HepG2 (cell line): ENCODE results near the gene ARVCF. TPM values are rescaled to one million over a fixed set of nuclear protein-coding genes. Genes with fewer than 3 reads are reported as not detected.

Experiments
- CEBPG ChIP-seq: IDR thresholded peaks from 2 replicates; pipeline ENCODE4 v1.6.1; 2016
- ELF3 ChIP-seq: IDR thresholded peaks from 2 replicates; pipeline ENCODE4 v1.6.1; 2016; ENCODE audit warnings: missing genetic modification reagents, missing compliant biosample characterization
- GATAD1 ChIP-seq: IDR thresholded peaks from 2 replicates; pipeline ENCODE4 v1.6.1; 2016; ENCODE audit warnings: missing genetic modification reagents, missing compliant biosample characterization
- HNF4G ChIP-seq, 2 experiments: sonication (generic) in 1 of 2; formaldehyde crosslinking in 1 of 2; IDR thresholded peaks; 2 replicates each; pipeline versions ENCODE4 v1.4.0 to v1.6.1; 2011 to 2020; ENCODE audit warnings: borderline replicate concordance in 2 of 2, low read depth in 2 of 2, mild to moderate bottlenecking in 2 of 2, low read length in 1 of 2, missing genetic modification reagents in 1 of 2, moderate library complexity in 1 of 2
- LCORL ChIP-seq, 2 experiments: fragments of 450-650 bp in 1 of 2; sonication (generic) in 1 of 2; formaldehyde crosslinking in 1 of 2; IDR thresholded peaks; 2 replicates each; pipeline versions ENCODE4 v1.5.0 to v1.6.1; 2017 to 2020; ENCODE audit warnings: antibody characterized with exemption in 1 of 2, missing genetic modification reagents in 1 of 2
- NR2C2 ChIP-seq: sonication (generic); formaldehyde crosslinking; IDR thresholded peaks from 2 replicates; pipeline ENCODE4 v1.4.0; 2020; ENCODE audit warnings: missing genetic modification reagents, mild to moderate bottlenecking, moderate library complexity, borderline replicate concordance
- PRPF4 ChIP-seq: fragments of 200-400 bp; formaldehyde crosslinking; IDR thresholded peaks from 2 replicates; pipeline ENCODE4 v1.6.1; 2016; ENCODE audit warnings: low read length, low read depth; ENCODE audit not compliant: poor library complexity, severe bottlenecking
- RBM22 ChIP-seq: fragments of 200-400 bp; formaldehyde crosslinking; optimal IDR thresholded peaks from 2 replicates; pipeline ENCODE3; 2017; ENCODE audit warnings: mild to moderate bottlenecking, low read length, moderate library complexity
- SALL1 ChIP-seq: sonication (generic); formaldehyde crosslinking; IDR thresholded peaks from 2 replicates; pipeline ENCODE4 v1.8.0; 2022; ENCODE audit warnings: mild to moderate bottlenecking, missing genetic modification reagents
- ZNF468 ChIP-seq: sonication (generic); formaldehyde crosslinking; IDR thresholded peaks from 2 replicates; pipeline ENCODE4 v1.8.0; 2022; ENCODE audit warnings: mild to moderate bottlenecking, moderate library complexity, missing genetic modification reagents
- ZSCAN20 ChIP-seq: sonication (generic); formaldehyde crosslinking; IDR thresholded peaks from 2 replicates; pipeline ENCODE4 v1.4.0; 2020; ENCODE audit warnings: missing genetic modification reagents, mild to moderate bottlenecking, borderline replicate concordance
- polyA plus RNA-seq, 8 experiments: library from polyadenylated mRNA; depleted of rRNA in 3 of 8; stranded (reverse) in 7 of 8; unstranded in 1 of 8; fragments of >200 nt; fragmentation: Illumina TruSeq in 4 of 8; extraction: Trizol in 4 of 8; gene quantifications; 2 replicates each; pipeline versions ENCODE4 v1.2.1 to v1.2.3, GENCODE V29; 2011 to 2016; ENCODE audit warnings: low read depth in 4 of 8, missing spikeins in 1 of 8, mixed read lengths in 1 of 8; ENCODE audit not compliant: insufficient read depth in 1 of 8
- total RNA-seq, 5 experiments: library from RNA; depleted of rRNA; stranded (reverse); fragments of >200 nt; fragmentation: Illumina TruSeq; extraction: Trizol; gene quantifications; 2 replicates each; pipeline ENCODE4 v1.2.3, GENCODE V29; 2016; ENCODE audit warnings: low read depth in 1 of 5
- TF ChIP-seq, protein P1 (sequence below): sonication (generic); formaldehyde crosslinking; IDR thresholded peaks from 2 replicates; pipeline ENCODE4 v1.8.0; 2022; ENCODE audit warnings: missing genetic modification reagents, low read depth, mild to moderate bottlenecking, borderline replicate concordance
- TF ChIP-seq, protein P2 (sequence below): sonication (generic); formaldehyde crosslinking; IDR thresholded peaks from 2 replicates; pipeline ENCODE4 v1.4.0; 2020; ENCODE audit warnings: missing genetic modification reagents, borderline replicate concordance
- TF ChIP-seq, protein P3 (sequence below): sonication (generic); formaldehyde crosslinking; IDR thresholded peaks from 2 replicates; pipeline ENCODE4 v1.5.1; 2020; ENCODE audit warnings: mild to moderate bottlenecking, missing genetic modification reagents, moderate library complexity

Gene ARVCF
- total and polyA plus RNA-seq, 2 of the 13 experiments (the other 11 are each of a cell fraction or from before 2014, with no cell fraction given), result 16.4 to 17.7 TPM

DNA sequence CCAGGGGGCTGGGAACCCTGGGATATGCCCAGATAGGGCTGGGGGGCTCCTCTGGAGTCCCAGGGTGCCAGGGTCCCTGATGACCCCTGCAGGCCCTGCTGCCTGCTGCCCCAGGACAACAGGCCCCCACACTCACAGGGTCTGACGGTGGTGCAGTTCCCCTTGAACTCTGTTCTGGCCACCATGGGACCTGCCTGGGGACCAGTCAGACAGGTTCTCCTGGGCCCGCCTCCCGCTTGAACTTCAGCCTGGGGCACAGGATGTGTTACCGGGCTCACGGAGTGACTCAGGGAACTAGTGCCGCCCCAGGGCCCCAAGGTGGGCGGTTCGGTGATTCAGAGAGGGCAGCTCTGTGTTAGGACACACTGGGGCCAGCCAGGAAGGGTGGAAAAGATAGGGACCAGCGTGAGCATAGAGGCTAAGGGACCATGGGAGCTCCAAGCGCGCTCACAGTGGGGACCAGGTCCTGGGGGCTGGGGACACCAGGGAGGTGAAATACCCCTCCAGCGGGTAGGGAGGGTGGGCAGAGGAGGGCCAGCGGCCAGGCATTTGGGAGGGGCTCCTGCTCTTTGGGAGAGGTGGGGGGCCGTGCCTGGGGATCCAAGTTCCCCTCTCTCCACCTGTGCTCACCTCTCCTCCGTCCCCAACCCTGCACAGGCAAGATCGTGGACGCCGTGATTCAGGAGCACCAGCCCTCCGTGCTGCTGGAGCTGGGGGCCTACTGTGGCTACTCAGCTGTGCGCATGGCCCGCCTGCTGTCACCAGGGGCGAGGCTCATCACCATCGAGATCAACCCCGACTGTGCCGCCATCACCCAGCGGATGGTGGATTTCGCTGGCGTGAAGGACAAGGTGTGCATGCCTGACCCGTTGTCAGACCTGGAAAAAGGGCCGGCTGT lies 53.5 kb downstream of the ARVCF start (continued):
- peak; percentile 66; the same call in 1 of the 2 replicates for TF ChIP-seq SALL1 (CRISPR knock-in tag)
- TF ChIP-seq, protein P1, sequence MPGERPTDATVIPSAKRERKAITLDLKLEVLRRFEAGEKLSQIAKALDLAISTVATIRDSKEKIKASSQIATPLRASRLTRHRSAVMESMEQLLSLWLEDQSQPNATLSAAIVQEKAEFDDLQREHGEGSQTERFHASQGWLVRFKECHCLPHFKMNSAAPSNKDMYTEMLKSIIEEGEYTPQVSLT, result no peak
- no peak for TF ChIP-seq LCORL (IDR thresholded peaks at IDR 0.05)
- peak; percentile 91 for TF ChIP-seq LCORL (CRISPR knock-in tag; IDR thresholded peaks at IDR 0.05)
- TF ChIP-seq ZNF468 (CRISPR knock-in tag), result 0 out of 2 replicates have a peak, but pooled peaks have one; percentile 47
- TF ChIP-seq GATAD1 (CRISPR knock-in tag), result 0 out of 2 replicates have a peak, but pooled peaks have one; percentile 42
- no peak for TF ChIP-seq RBM22
- TF ChIP-seq, protein P2, sequence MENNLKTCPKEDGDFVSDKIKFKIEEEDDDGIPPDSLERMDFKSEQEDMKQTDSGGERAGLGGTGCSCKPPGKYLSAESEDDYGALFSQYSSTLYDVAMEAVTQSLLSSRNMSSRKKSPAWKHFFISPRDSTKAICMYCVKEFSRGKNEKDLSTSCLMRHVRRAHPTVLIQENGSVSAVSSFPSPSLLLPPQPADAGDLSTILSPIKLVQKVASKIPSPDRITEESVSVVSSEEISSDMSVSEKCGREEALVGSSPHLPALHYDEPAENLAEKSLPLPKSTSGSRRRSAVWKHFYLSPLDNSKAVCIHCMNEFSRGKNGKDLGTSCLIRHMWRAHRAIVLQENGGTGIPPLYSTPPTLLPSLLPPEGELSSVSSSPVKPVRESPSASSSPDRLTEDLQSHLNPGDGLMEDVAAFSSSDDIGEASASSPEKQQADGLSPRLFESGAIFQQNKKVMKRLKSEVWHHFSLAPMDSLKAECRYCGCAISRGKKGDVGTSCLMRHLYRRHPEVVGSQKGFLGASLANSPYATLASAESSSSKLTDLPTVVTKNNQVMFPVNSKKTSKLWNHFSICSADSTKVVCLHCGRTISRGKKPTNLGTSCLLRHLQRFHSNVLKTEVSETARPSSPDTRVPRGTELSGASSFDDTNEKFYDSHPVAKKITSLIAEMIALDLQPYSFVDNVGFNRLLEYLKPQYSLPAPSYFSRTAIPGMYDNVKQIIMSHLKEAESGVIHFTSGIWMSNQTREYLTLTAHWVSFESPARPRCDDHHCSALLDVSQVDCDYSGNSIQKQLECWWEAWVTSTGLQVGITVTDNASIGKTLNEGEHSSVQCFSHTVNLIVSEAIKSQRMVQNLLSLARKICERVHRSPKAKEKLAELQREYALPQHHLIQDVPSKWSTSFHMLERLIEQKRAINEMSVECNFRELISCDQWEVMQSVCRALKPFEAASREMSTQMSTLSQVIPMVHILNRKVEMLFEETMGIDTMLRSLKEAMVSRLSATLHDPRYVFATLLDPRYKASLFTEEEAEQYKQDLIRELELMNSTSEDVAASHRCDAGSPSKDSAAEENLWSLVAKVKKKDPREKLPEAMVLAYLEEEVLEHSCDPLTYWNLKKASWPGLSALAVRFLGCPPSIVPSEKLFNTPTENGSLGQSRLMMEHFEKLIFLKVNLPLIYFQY (CRISPR knock-in tag), result peak; percentile 91
- TF ChIP-seq CEBPG, result peak; percentile 14; the same call in 1 of the 2 replicates
- peak; percentile 72 for TF ChIP-seq ELF3
- TF ChIP-seq HNF4G (IDR thresholded peaks at IDR 0.05; ENCODE audit: borderline replicate concordance, low read depth, low read length), result peak; percentile 76
- TF ChIP-seq HNF4G (CRISPR knock-in tag; IDR thresholded peaks at IDR 0.05; ENCODE audit: borderline replicate concordance, low read depth), result peak; percentile 69; the same call in 1 of the 2 replicates
- no peak for TF ChIP-seq ZSCAN20 (CRISPR knock-in tag)
- TF ChIP-seq, protein P3, sequence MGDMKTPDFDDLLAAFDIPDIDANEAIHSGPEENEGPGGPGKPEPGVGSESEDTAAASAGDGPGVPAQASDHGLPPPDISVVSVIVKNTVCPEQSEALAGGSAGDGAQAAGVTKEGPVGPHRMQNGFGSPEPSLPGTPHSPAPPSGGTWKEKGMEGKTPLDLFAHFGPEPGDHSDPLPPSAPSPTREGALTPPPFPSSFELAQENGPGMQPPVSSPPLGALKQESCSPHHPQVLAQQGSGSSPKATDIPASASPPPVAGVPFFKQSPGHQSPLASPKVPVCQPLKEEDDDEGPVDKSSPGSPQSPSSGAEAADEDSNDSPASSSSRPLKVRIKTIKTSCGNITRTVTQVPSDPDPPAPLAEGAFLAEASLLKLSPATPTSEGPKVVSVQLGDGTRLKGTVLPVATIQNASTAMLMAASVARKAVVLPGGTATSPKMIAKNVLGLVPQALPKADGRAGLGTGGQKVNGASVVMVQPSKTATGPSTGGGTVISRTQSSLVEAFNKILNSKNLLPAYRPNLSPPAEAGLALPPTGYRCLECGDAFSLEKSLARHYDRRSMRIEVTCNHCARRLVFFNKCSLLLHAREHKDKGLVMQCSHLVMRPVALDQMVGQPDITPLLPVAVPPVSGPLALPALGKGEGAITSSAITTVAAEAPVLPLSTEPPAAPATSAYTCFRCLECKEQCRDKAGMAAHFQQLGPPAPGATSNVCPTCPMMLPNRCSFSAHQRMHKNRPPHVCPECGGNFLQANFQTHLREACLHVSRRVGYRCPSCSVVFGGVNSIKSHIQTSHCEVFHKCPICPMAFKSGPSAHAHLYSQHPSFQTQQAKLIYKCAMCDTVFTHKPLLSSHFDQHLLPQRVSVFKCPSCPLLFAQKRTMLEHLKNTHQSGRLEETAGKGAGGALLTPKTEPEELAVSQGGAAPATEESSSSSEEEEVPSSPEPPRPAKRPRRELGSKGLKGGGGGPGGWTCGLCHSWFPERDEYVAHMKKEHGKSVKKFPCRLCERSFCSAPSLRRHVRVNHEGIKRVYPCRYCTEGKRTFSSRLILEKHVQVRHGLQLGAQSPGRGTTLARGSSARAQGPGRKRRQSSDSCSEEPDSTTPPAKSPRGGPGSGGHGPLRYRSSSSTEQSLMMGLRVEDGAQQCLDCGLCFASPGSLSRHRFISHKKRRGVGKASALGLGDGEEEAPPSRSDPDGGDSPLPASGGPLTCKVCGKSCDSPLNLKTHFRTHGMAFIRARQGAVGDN, result peak; percentile 81
- TF ChIP-seq NR2C2 (CRISPR knock-in tag), result peak; percentile 86
- TF ChIP-seq PRPF4, result no peak
